Measurements from ENCODE around the gene SVEP1.

- no peak for TF ChIP-seq CTCF (conservative IDR thresholded peaks at IDR 0.05; ENCODE audit: low read depth in 2 of 2)
- TF ChIP-seq REST (IDR thresholded peaks at IDR 0.05; ENCODE audit: unreplicated experiment): no peak
- no peak for TF ChIP-seq POLR2AphosphoS5 (IDR thresholded peaks at IDR 0.05; ENCODE audit: low read depth)
- TF ChIP-seq EZH2 (IDR thresholded peaks at IDR 0.05; ENCODE audit: low read depth, unreplicated experiment): no peak
- TF ChIP-seq JUNB (IDR thresholded peaks at IDR 0.05; ENCODE audit: unreplicated experiment): no peak
- TF ChIP-seq EZH2phosphoT487 (IDR thresholded peaks at IDR 0.05; ENCODE audit: unreplicated experiment): no peak
- TF ChIP-seq ZNF462 (CRISPR knock-in tag; IDR thresholded peaks at IDR 0.05): no peak
- no peak for TF ChIP-seq ETS1 (IDR thresholded peaks at IDR 0.05)
- TF ChIP-seq ZNF331 (CRISPR knock-in tag; IDR thresholded peaks at IDR 0.05; ENCODE audit: low read depth): no peak
- no peak for TF ChIP-seq CREB1 (CRISPR knock-in tag; IDR thresholded peaks at IDR 0.05; ENCODE audit: low read depth)
- no peak for TF ChIP-seq ZNF114 (CRISPR knock-in tag; IDR thresholded peaks at IDR 0.05)
These were observed 50.9 kb downstream of the SVEP1 start for GRCh38 chr9:110528645-110529044.
